PC-3 (cell line): Measurements from ENCODE around the gene ADORA2B. TPM values are rescaled to one million over a fixed set of nuclear protein-coding genes. Genes with fewer than 3 reads are reported as not detected.
"Not testable (repeated sequence)": the region's sequence is repeated elsewhere in the genome, so short reads cannot be mapped to it uniquely, and the experiment has no call there.

Experiments used
- ATAC-seq: fragments of 200-7000 bp; cut with Tn5 transposase; 2 replicates; pipeline ENCODE4 v1.9.1; 2020; ENCODE audit warnings: mild to moderate bottlenecking, moderate library complexity
- BruUV-seq: library from RNA; stranded (reverse); fragments of 400-500 nt; replicated peaks from 2 replicates; lab custom pipeline; 2021; lab: Mats Ljungman, UMichigan
- CTCF ChIA-PET: fragments of 300-600 bp; sonication (Branson Sonifier 250); formaldehyde crosslinking; loops from one replicate; lab custom pipeline; 2022; ENCODE audit warnings: antibody characterized with exemption; lab: Charles Lee
- POLR2A ChIA-PET: fragments of 300-600 bp; sonication (Branson Sonifier 250); formaldehyde crosslinking; loops from one replicate; lab custom pipeline; 2022; ENCODE audit warnings: antibody characterized with exemption; ENCODE audit not compliant: unreplicated experiment; lab: Charles Lee
- DNase-seq: peaks from one replicate; pipeline ENCODE4 v3.0.0-alpha.2; 2015
- H2AFZ ChIP-seq: fragments of 300-600 bp; sonication (generic); 2 replicates; pipeline ENCODE4 v1.6.0; 2016; ENCODE audit warnings: antibody characterized with exemption, low read length
- H3F3A ChIP-seq: fragments of 300-600 bp; sonication (generic); one replicate; pipeline ENCODE4 v1.6.0; 2017; ENCODE audit warnings: antibody characterized with exemption, low read length, control low read depth, mild to moderate bottlenecking; ENCODE audit not compliant: unreplicated experiment
- H3K27ac ChIP-seq: fragments of 300-600 bp; sonication (generic); 2 replicates; pipeline ENCODE4 v1.5.1; 2016; ENCODE audit warnings: mild to moderate bottlenecking, low read length
- H3K27me3 ChIP-seq: fragments of 300-600 bp; sonication (generic); 2 replicates; pipeline ENCODE4 v1.6.1; 2016; ENCODE audit warnings: low read length, mixed read lengths
- H3K36me3 ChIP-seq: fragments of 300-600 bp; sonication (generic); 2 replicates; pipeline ENCODE4 v1.6.1; 2016; ENCODE audit warnings: low read depth, mixed run types, low read length, mixed read lengths
- H3K4me1 ChIP-seq: fragments of 300-600 bp; sonication (generic); 2 replicates; pipeline ENCODE4 v1.5.1; 2016; ENCODE audit warnings: low read length; ENCODE audit not compliant: insufficient read depth
- H3K4me2 ChIP-seq: fragments of 300-600 bp; sonication (generic); 2 replicates; pipeline ENCODE4 v1.6.0; 2016; ENCODE audit warnings: low read length
- H3K4me3 ChIP-seq: fragments of 300-600 bp; sonication (generic); 2 replicates; pipeline ENCODE4 v1.5.1; 2016; ENCODE audit warnings: mild to moderate bottlenecking, low read length, mixed read lengths
- H3K79me2 ChIP-seq: fragments of 300-600 bp; sonication (generic); 2 replicates; pipeline ENCODE4 v1.6.1; 2017; ENCODE audit warnings: low read length, mixed read lengths
- H3K9ac ChIP-seq: fragments of 300-600 bp; sonication (generic); 2 replicates; pipeline ENCODE4 v1.6.0; 2016; ENCODE audit warnings: mild to moderate bottlenecking, low read length
- H3K9me2 ChIP-seq: fragments of 300-600 bp; sonication (generic); replicated peaks from 2 replicates; pipeline ENCODE4 v1.6.1; 2016; ENCODE audit warnings: mixed run types, low read length, mixed read lengths
- H3K9me3 ChIP-seq: fragments of 300-600 bp; sonication (generic); 2 replicates; pipeline ENCODE4 v1.6.1; 2016; ENCODE audit warnings: low read length, mixed read lengths
- H4K20me1 ChIP-seq: fragments of 300-600 bp; sonication (generic); 2 replicates; pipeline ENCODE4 v1.6.1; 2016; ENCODE audit warnings: low read length, mixed read lengths
- EZH2 ChIP-seq: fragments of 300-600 bp; sonication (generic); IDR thresholded peaks from one replicate; pipeline ENCODE4 v1.6.1; 2017; ENCODE audit warnings: antibody characterized with exemption, mild to moderate bottlenecking, low read length; ENCODE audit not compliant: unreplicated experiment
- EZH2phosphoT487 ChIP-seq: fragments of 300-600 bp; sonication (generic); IDR thresholded peaks from 2 replicates; pipeline ENCODE4 v1.6.1; 2018; ENCODE audit warnings: mild to moderate bottlenecking, antibody characterized with exemption, low read length, borderline replicate concordance
- intact Hi-C: fragments of 100-400 bp; cut with micrococcal nuclease; formaldehyde crosslinking; loops from 2 replicates; pipeline ENCODE4 v1.9.0; 2023
- total RNA-seq: library from RNA; depleted of rRNA; stranded (reverse); fragments of >200 nt; gene quantifications from 2 replicates; pipeline ENCODE4 v1.2.3, GENCODE V29; 2014
- TF ChIP-seq, protein P1 (sequence below): fragments of 300-600 bp; sonication (generic); conservative IDR thresholded peaks from 2 replicates; pipeline ENCODE4 v1.5.1; 2017; ENCODE audit warnings: antibody characterized with exemption, low read depth, mild to moderate bottlenecking, low read length

ADORA2B gene
- total RNA-seq, 1 experiment from 2014 or later: 118 TPM

DNA sequence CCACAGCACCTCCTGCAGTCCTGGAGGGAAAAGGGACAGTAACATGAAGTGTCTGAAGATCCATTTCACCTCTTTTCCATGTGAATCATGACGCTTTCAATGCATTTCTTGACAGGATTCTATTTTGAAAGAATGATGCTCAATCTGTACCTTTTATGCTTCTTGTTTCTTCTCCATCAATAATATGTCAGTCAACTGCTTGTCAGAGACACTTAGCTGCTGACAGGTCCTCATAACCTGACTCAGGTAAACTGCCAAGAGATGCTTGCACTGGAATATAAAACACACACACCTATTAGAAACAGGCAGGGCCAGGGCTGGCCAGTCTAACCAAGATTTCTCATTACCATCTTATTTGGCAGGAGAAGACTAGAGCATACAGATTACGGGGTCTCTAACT, 33.0 kb downstream of the ADORA2B start:
- intact Hi-C loops: no loop called here
- Histone ChIP-seq H3K79me2 (peaks cover 53% of the 10 kb centered on the region), H4K20me1 (no peaks in the 10 kb centered on the region), H3K9ac (no peak overlapping the region), H3K4me1 (peaks cover 21% of the 10 kb centered on the region), H3K9me2 (no peaks in the 10 kb centered on the region), H3K27ac (no peak overlapping the region), H3K27me3 (no peaks in the 10 kb centered on the region), H3K36me3 (peaks cover 42% of the 10 kb centered on the region), H3K9me3 (no peaks in the 10 kb centered on the region), H3K4me2 (no peak overlapping the region), H3F3A (no peaks in the 10 kb centered on the region), H2AFZ (no peak overlapping the region), H3K4me3 (no peak overlapping the region)
- no TSS peak for BruUV-seq
- POLR2A ChIA-PET: no interaction called here
- DNase-seq (peak; percentile 23), ATAC-seq (no peak)
- TF ChIP-seq EZH2phosphoT487: no peak
- TF ChIP-seq, protein P1, sequence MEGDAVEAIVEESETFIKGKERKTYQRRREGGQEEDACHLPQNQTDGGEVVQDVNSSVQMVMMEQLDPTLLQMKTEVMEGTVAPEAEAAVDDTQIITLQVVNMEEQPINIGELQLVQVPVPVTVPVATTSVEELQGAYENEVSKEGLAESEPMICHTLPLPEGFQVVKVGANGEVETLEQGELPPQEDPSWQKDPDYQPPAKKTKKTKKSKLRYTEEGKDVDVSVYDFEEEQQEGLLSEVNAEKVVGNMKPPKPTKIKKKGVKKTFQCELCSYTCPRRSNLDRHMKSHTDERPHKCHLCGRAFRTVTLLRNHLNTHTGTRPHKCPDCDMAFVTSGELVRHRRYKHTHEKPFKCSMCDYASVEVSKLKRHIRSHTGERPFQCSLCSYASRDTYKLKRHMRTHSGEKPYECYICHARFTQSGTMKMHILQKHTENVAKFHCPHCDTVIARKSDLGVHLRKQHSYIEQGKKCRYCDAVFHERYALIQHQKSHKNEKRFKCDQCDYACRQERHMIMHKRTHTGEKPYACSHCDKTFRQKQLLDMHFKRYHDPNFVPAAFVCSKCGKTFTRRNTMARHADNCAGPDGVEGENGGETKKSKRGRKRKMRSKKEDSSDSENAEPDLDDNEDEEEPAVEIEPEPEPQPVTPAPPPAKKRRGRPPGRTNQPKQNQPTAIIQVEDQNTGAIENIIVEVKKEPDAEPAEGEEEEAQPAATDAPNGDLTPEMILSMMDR: peak; percentile 46
- CTCF ChIA-PET: no interaction called here

DNA sequence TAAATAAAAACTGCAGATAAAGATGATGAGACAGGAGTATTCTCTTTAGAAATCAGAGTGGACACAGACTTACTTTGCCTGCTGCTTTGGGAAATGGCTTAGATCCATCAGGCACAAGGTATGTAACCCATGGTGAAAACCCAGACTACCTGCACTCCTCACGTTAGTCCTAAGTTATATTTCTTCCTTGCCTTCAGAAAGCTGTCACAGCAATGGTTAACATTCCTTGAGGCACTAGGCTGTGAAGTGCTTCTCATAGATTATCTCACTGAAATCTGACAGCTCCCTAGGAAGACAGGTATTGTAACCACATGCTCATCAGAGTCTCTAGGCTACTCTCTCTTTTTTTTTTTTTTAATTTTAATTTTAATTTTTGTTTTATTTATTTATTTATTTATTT, 33.7 kb downstream of the ADORA2B start:
- no peaks in the 10 kb centered on the region for H3K9me2 ChIP-seq
- H3K79me2 ChIP-seq: peaks cover 45% of the 10 kb centered on the region
- CTCF ChIA-PET: no interaction called here
- H3K4me1 ChIP-seq: peaks cover 16% of the 10 kb centered on the region
- H4K20me1 ChIP-seq: no peaks in the 10 kb centered on the region
- no peak overlapping the region for H3K9ac ChIP-seq
- H3K4me3 ChIP-seq: no peak overlapping the region
- H3K36me3 ChIP-seq: peaks cover 47% of the 10 kb centered on the region
- H2AFZ ChIP-seq: no peak overlapping the region
- H3K27ac ChIP-seq: no peak overlapping the region
- POLR2A ChIA-PET: no interaction called here
- TF ChIP-seq EZH2 (no peak), EZH2phosphoT487 (no peak)
- TF ChIP-seq, protein P1: no peak
- no TSS peak for BruUV-seq
- H3K27me3 ChIP-seq: no peaks in the 10 kb centered on the region
- DNase-seq (no peak), ATAC-seq (no peak)
- intact Hi-C loops: no loop called here
- H3F3A ChIP-seq: no peaks in the 10 kb centered on the region
- no peaks in the 10 kb centered on the region for H3K9me3 ChIP-seq
- H3K4me2 ChIP-seq: no peak overlapping the region

DNA sequence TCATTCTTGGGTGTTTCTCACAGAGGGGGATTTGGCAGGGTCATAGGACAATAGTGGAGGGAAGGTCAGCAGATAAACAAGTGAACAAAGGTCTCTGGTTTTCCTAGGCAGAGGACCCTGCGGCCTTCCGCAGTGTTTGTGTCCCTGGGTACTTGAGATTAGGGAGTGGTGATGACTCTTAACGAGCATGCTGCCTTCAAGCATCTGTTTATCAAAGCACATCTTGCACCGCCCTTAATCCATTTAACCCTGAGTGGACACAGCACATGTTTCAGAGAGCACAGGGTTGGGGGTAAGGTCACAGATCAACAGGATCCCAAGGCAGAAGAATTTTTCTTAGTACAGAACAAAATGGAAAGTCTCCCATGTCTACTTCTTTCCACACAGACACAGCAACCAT, 34.1 kb downstream of the ADORA2B start:
- H3F3A ChIP-seq, H3K9ac ChIP-seq, DNase-seq, H3K4me3 ChIP-seq, intact Hi-C loops, H4K20me1 ChIP-seq, POLR2A ChIA-PET, H3K9me2 ChIP-seq, CTCF ChIA-PET, ATAC-seq, BruUV-seq, H3K4me2 ChIP-seq, H3K27me3 ChIP-seq, H3K27ac ChIP-seq, H3K9me3 ChIP-seq, H2AFZ ChIP-seq: not testable (repeated sequence)
- Histone ChIP-seq H3K4me1 (peaks cover 16% of the 10 kb centered on the region), H3K36me3 (peaks cover 51% of the 10 kb centered on the region), H3K79me2 (peaks cover 41% of the 10 kb centered on the region)
